ENCODE data around the gene FBXL2.

Gene FBXL2

GRCh38 chr3:33277193-33277882, at the start of gene FBXL2:
Gene FBXL2 (plus strand): TSS chr3:33277442. CDS start chr3:33277513, 71 bp downstream.
- H2AFZ ChIP-seq (ENCODE audit: low read depth, low read length), result peak within 1 kb of the TSS; percentile 71
- no peaks in the 10 kb centered on the region for H3K36me3 ChIP-seq (ENCODE audit: insufficient read depth, low read length)
- H3K4me3 ChIP-seq (ENCODE audit: low read length), result peak within 1 kb of the TSS; percentile 61
- no peaks in the 10 kb centered on the region for H3K9me3 ChIP-seq (ENCODE audit: low read length)
- no peaks in the 10 kb centered on the region for H3K27me3 ChIP-seq (ENCODE audit: insufficient read depth, low read length)
- H3K4me1 ChIP-seq (ENCODE audit: insufficient read depth, low read length), result peaks cover 8% of the 10 kb centered on the region

- Histone ChIP-seq H3K4me3 (ENCODE audit: low read length) (no peak overlapping the region), H2AFZ (ENCODE audit: low read depth, low read length) (no peak overlapping the region), H3K4me1 (ENCODE audit: insufficient read depth, low read length) (no peaks in the 10 kb centered on the region), H3K27me3 (ENCODE audit: insufficient read depth, low read length) (no peaks in the 10 kb centered on the region), H3K36me3 (ENCODE audit: insufficient read depth, low read length) (no peaks in the 10 kb centered on the region), H3K9me3 (ENCODE audit: low read length) (no peaks in the 10 kb centered on the region)
Measured at GRCh38 chr3:33229066-33229465, 48.2 kb upstream of the FBXL2 start.

- Histone ChIP-seq H3K36me3 (ENCODE audit: insufficient read depth, low read length) (no peaks in the 10 kb centered on the region), H3K4me3 (ENCODE audit: low read length) (no peak overlapping the region), H2AFZ (ENCODE audit: low read depth, low read length) (peak overlapping the region; percentile 36), H3K4me1 (ENCODE audit: insufficient read depth, low read length) (no peaks in the 10 kb centered on the region), H3K9me3 (ENCODE audit: low read length) (no peaks in the 10 kb centered on the region), H3K27me3 (ENCODE audit: insufficient read depth, low read length) (no peaks in the 10 kb centered on the region)
Measured at GRCh38 chr3:33229947-33230346, 47.3 kb upstream of the FBXL2 start.

GRCh38 chr3:33231756-33232465, 45.3 kb upstream of the FBXL2 start:
- no peaks in the 10 kb centered on the region for H3K9me3 ChIP-seq (ENCODE audit: low read length)
- no peaks in the 10 kb centered on the region for H3K27me3 ChIP-seq (ENCODE audit: insufficient read depth, low read length)
- no peak overlapping the region for H3K4me3 ChIP-seq (ENCODE audit: low read length)
- H2AFZ ChIP-seq (ENCODE audit: low read depth, low read length), result no peak overlapping the region
- no peaks in the 10 kb centered on the region for H3K4me1 ChIP-seq (ENCODE audit: insufficient read depth, low read length)
- no peaks in the 10 kb centered on the region for H3K36me3 ChIP-seq (ENCODE audit: insufficient read depth, low read length)

- Histone ChIP-seq H3K36me3 (ENCODE audit: insufficient read depth, low read length) (no peaks in the 10 kb centered on the region), H3K4me3 (ENCODE audit: low read length) (no peak overlapping the region), H3K4me1 (ENCODE audit: insufficient read depth, low read length) (no peaks in the 10 kb centered on the region), H3K9me3 (ENCODE audit: low read length) (no peaks in the 10 kb centered on the region), H2AFZ (ENCODE audit: low read depth, low read length) (no peak overlapping the region), H3K27me3 (ENCODE audit: insufficient read depth, low read length) (no peaks in the 10 kb centered on the region)
Measured at GRCh38 chr3:33233884-33234283, 43.4 kb upstream of the FBXL2 start.

GRCh38 chr3:33236005-33236404, 41.2 kb upstream of the FBXL2 start:
- Histone ChIP-seq H3K27me3 (ENCODE audit: insufficient read depth, low read length) (no peaks in the 10 kb centered on the region), H3K4me1 (ENCODE audit: insufficient read depth, low read length) (no peaks in the 10 kb centered on the region), H3K36me3 (ENCODE audit: insufficient read depth, low read length) (no peaks in the 10 kb centered on the region), H3K4me3 (ENCODE audit: low read length) (no peak overlapping the region), H3K9me3 (ENCODE audit: low read length) (no peaks in the 10 kb centered on the region), H2AFZ (ENCODE audit: low read depth, low read length) (no peak overlapping the region)

- Histone ChIP-seq H2AFZ (ENCODE audit: low read depth, low read length) (no peak overlapping the region), H3K4me3 (ENCODE audit: low read length) (no peak overlapping the region), H3K27me3 (ENCODE audit: insufficient read depth, low read length) (no peaks in the 10 kb centered on the region), H3K36me3 (ENCODE audit: insufficient read depth, low read length) (no peaks in the 10 kb centered on the region), H3K9me3 (ENCODE audit: low read length) (no peaks in the 10 kb centered on the region), H3K4me1 (ENCODE audit: insufficient read depth, low read length) (no peaks in the 10 kb centered on the region)
Measured at GRCh38 chr3:33237439-33237838, 39.8 kb upstream of the FBXL2 start.

GRCh38 chr3:33238923-33239322, 38.3 kb upstream of the FBXL2 start:
- Histone ChIP-seq H2AFZ (ENCODE audit: low read depth, low read length) (no peak overlapping the region), H3K4me3 (ENCODE audit: low read length) (no peak overlapping the region), H3K27me3 (ENCODE audit: insufficient read depth, low read length) (no peaks in the 10 kb centered on the region), H3K36me3 (ENCODE audit: insufficient read depth, low read length) (no peaks in the 10 kb centered on the region), H3K9me3 (ENCODE audit: low read length) (no peaks in the 10 kb centered on the region), H3K4me1 (ENCODE audit: insufficient read depth, low read length) (no peaks in the 10 kb centered on the region)

GRCh38 chr3:33240261-33240660, 37.0 kb upstream of the FBXL2 start:
- H3K36me3 ChIP-seq (ENCODE audit: insufficient read depth, low read length), result no peaks in the 10 kb centered on the region
- H3K27me3 ChIP-seq (ENCODE audit: insufficient read depth, low read length), result no peaks in the 10 kb centered on the region
- no peak overlapping the region for H3K4me3 ChIP-seq (ENCODE audit: low read length)
- no peak overlapping the region for H2AFZ ChIP-seq (ENCODE audit: low read depth, low read length)
- no peaks in the 10 kb centered on the region for H3K9me3 ChIP-seq (ENCODE audit: low read length)
- no peaks in the 10 kb centered on the region for H3K4me1 ChIP-seq (ENCODE audit: insufficient read depth, low read length)

- Histone ChIP-seq H3K4me3 (ENCODE audit: low read length) (no peak overlapping the region), H2AFZ (ENCODE audit: low read depth, low read length) (no peak overlapping the region), H3K36me3 (ENCODE audit: insufficient read depth, low read length) (no peaks in the 10 kb centered on the region), H3K9me3 (ENCODE audit: low read length) (no peaks in the 10 kb centered on the region), H3K4me1 (ENCODE audit: insufficient read depth, low read length) (no peaks in the 10 kb centered on the region), H3K27me3 (ENCODE audit: insufficient read depth, low read length) (no peaks in the 10 kb centered on the region)
Measured at GRCh38 chr3:33246786-33247185, 30.5 kb upstream of the FBXL2 start.

GRCh38 chr3:33250712-33251111, 26.5 kb upstream of the FBXL2 start:
- no peaks in the 10 kb centered on the region for H3K4me1 ChIP-seq (ENCODE audit: insufficient read depth, low read length)

GRCh38 chr3:33256249-33256648, 21.0 kb upstream of the FBXL2 start:
- H3K36me3 ChIP-seq (ENCODE audit: insufficient read depth, low read length), result no peaks in the 10 kb centered on the region

More at GRCh38 chr3:33250712-33251111, 26.5 kb upstream of the FBXL2 start:
- Histone ChIP-seq H3K36me3 (ENCODE audit: insufficient read depth, low read length) (no peaks in the 10 kb centered on the region), H3K9me3 (ENCODE audit: low read length) (no peaks in the 10 kb centered on the region), H3K27me3 (ENCODE audit: insufficient read depth, low read length) (no peaks in the 10 kb centered on the region), H2AFZ (ENCODE audit: low read depth, low read length) (no peak overlapping the region), H3K4me3 (ENCODE audit: low read length) (no peak overlapping the region)

GRCh38 chr3:33260104-33260503, 17.1 kb upstream of the FBXL2 start:
- no peak overlapping the region for H2AFZ ChIP-seq (ENCODE audit: low read depth, low read length)
- no peaks in the 10 kb centered on the region for H3K27me3 ChIP-seq (ENCODE audit: insufficient read depth, low read length)
- no peaks in the 10 kb centered on the region for H3K4me1 ChIP-seq (ENCODE audit: insufficient read depth, low read length)
- no peak overlapping the region for H3K4me3 ChIP-seq (ENCODE audit: low read length)
- no peaks in the 10 kb centered on the region for H3K9me3 ChIP-seq (ENCODE audit: low read length)
- no peaks in the 10 kb centered on the region for H3K36me3 ChIP-seq (ENCODE audit: insufficient read depth, low read length)

More at GRCh38 chr3:33256249-33256648, 21.0 kb upstream of the FBXL2 start:
- Histone ChIP-seq H2AFZ (ENCODE audit: low read depth, low read length) (no peak overlapping the region), H3K4me3 (ENCODE audit: low read length) (no peak overlapping the region), H3K27me3 (ENCODE audit: insufficient read depth, low read length) (no peaks in the 10 kb centered on the region), H3K4me1 (ENCODE audit: insufficient read depth, low read length) (no peaks in the 10 kb centered on the region), H3K9me3 (ENCODE audit: low read length) (no peaks in the 10 kb centered on the region)
